Transverse colon (tissue), 3 donors: ENCODE measurements around the gene DHRS3.

Source experiments
- EP300 ChIP-seq: sonication (generic); formaldehyde crosslinking; IDR thresholded peaks from one replicate; pipeline ENCODE4 v1.6.1; 2017; ENCODE audit warnings: antibody characterized with exemption, low read depth
- POLR2AphosphoS5 ChIP-seq, 3 donors: sonication (generic); formaldehyde crosslinking; IDR thresholded peaks; one replicate each; pipeline ENCODE4 v1.6.1; 2016; ENCODE audit warnings: antibody characterized with exemption in 3 of 3

DNA sequence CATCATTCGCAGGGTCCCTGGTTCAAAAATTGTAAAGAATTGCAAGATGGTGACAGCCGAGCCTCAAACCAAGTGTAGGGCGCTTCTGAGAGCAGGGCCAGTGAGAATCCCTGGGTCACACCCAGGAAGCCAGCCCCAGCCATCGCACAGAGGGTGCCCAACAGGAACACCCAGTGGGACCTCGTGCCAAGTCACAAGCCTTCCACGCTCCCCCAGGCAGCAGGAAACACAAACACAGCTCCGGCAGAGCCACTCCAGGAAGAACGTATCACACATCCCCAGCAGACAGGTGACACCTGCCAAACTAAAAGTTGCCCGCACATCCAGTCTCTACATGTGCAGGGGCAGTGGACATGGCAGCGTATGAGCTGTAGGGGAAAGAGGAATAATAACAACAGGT lies 20.2 kb downstream of the DHRS3 start:
- TF ChIP-seq EP300 (no peak), POLR2AphosphoS5 (IDR thresholded peaks at IDR 0.05) (no peak)
